SIG-M5 treated with dmso at 0.1 percent for 504 hours (cell line): ENCODE measurements around the gene DCUN1D3.
"Not testable (repeated sequence)": the region's sequence is repeated elsewhere in the genome, so short reads cannot be mapped to it uniquely, and the experiment has no call there.

Experiments
- DNase-seq: peaks from one replicate; lab custom pipeline; 2025; ENCODE audit not compliant: unreplicated experiment; lab: John Stamatoyannopoulos, UW

The DCUN1D3 gene

DNA sequence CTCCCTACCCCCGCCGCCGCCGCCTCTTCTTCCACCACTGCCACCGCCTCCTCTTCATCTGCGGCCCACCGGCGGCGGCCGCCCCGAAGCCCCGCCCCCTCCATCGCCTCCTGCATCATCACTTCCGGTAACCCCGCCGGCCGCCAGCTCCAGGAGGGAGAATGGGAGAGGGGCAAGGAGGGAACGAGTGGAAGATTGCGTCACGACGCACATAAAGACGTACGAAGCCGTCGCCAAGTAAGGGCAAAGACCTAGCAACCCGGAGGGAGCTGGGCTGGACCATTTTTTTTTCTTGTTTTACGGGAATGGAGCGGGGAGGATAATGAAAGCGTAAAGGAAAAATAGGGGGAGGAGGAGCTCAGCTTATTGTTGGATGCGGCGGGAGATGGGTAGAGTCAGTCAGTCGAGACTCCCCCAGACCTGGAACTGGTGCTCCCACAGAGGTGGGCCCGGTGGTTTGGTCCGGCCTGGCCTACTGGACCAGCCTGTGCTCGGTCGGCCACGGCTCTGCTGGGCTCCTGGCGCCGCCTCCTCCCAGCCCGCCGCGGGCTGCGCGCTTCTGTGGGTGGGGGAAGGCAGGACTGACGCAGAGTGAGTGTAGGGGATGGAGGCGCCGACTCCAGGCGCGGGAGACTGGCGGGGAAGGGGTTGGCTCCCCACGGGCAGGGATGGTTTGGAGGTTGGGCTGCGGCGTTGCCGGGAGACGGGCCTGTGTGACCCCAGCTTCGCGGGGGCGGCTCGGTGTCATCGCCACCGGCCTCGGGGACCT is at the start of gene DCUN1D3, which contains the start of gene LYRM1:
Gene DCUN1D3 (minus strand): TSS at position 60 of the 769 bp plus-strand sequence. CDS start 37,820 bp downstream, outside the sequence.
Gene LYRM1 (plus strand): TSS at position 473 of the 769 bp plus-strand sequence. CDS start 14,785 bp downstream, outside the sequence.
- DNase-seq: peak; percentile 95

DNA sequence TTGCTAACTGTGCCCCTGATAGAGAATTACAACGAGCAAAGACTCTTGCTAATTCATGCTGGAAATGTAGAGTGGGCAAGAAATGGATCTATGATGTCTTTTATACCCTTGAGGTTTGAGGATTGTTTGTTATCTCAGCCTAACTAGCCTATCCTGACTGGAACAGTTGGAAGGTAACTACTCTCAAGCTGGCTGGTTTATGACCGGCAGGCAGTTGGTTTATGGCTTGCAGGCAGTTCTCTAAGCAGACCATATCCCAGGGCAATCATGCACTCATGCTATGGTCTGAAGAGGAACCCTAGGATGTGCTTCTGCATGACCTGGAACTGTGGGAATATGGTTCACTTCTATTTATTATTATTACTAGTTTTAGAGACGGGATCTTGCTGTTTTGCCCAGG is 49.5 kb upstream of the DCUN1D3 start:
- no peak for DNase-seq

DNA sequence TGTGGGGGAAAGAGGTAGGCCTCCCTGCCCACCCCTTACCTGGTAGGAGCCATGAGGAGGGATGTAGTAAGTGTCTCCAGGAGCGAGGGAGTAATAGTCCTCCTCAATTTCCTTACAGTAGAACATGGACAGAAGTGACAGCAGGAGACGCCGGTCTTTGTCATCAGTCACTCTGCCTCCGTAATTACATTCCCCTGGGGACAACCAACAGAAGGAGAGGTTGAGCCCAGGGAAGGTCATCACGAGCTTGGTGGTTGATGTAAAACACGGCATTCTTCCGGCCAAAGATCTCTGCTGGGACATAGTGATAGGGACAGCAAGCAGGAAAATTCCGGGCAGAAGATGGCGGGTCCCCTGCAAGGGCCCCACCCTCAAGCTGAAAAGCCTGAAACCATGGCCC is 48.3 kb upstream of the DCUN1D3 start:
- DNase-seq: no peak

DNA sequence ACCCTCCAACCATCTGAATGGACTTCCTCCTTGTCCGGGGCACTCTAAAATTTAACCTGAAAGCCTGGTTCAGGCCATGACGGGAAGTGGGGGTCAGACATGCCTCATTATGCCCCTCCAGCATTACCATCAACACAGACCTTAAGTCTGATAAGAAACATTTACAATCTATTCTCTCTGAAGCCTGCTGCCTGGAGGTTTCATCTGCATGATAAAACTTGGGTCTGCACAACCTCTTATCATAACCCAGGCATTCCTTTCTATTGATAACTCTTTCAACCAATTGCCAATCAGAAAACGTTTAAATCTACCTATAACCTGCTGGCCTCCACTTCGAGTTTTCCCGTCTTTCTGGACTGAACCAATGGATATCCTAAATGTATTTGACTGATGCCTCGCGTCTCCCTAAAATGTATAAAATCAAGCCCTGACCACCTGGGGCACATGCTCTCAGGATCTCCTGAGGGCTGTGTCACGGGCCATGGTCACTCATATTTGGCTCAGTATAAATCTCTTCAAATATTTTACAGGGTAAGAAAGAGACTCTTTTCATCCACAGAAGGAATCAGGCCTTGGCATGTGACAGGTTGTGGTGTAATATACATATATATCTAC is 46.0 kb upstream of the DCUN1D3 start:
- no peak for DNase-seq

DNA sequence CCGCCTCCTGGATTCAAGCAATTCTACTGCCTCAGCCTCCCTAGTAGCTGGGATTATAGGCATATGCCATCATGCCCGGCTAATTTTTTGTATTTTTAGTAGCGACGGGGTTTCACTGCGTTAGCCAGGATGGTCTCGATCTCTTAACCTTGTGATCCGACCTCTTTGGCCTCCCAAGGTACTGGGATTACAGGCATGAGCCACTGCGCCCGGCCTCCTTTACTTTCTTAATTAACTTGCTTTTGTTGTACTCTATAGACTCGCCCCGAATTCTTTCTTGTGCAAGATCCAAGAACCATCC is 45.4 kb upstream of the DCUN1D3 start:
- DNase-seq: not testable (repeated sequence)

- DNase-seq: no peak
Observed at GRCh38 chr16:20944861-20945574, 44.9 kb upstream of the DCUN1D3 start.

DNA sequence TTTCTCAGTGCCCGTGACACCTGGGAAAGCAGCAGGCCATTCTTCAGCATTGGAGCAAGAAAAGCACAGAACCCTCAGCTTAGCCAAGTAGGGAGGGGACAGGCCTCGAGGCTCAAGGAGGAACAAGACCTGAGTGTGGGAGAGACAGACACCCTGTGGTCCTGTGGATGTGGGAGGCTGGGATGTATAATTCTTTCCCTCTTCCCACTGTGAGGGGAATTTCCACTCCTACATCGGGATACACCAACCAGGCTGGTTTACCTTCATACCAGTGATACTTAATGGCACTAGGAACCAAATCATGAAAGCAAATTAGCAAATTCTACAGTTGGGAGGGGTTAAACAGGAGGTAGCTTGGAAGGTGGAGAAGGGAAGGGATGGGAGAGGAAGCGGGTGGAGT is 42.1 kb upstream of the DCUN1D3 start:
- no peak for DNase-seq

DNA sequence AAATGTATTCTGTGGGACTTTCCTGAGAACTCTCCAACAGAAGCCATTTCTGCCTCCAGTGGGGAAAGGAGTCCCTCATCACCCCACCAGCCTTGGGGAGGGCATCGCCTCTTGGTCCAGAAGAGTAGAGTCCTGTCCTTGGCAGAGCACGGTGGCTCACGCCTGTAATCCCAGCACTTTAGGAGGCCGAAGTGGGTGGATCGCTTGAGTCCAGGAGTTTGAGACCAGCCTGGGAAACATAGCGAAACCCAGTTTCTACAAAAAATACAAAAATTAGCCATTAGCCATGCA is 41.4 kb upstream of the DCUN1D3 start:
- DNase-seq: no peak

- DNase-seq: no peak
Observed at GRCh38 chr16:20940871-20941635, 40.9 kb upstream of the DCUN1D3 start.

DNA sequence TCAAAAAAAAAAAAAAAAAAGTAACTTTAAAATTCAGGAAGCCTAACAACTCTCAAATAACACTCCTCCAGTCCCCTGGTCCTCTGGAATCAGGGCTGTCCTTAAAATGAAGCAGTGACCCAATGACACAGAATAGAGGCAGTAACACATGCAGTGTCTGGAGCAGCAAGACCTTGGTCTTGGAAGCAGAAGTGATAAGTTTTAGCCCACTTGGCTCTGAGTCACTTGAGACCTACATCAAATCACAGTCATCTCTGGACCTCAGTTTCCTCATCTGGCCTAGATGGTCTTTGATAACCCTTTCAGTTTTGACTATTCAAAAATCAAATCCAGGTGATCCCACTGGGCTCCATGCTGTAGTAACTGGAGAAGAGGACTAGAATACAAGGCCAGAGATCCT is 39.5 kb upstream of the DCUN1D3 start:
- no peak for DNase-seq

DNA sequence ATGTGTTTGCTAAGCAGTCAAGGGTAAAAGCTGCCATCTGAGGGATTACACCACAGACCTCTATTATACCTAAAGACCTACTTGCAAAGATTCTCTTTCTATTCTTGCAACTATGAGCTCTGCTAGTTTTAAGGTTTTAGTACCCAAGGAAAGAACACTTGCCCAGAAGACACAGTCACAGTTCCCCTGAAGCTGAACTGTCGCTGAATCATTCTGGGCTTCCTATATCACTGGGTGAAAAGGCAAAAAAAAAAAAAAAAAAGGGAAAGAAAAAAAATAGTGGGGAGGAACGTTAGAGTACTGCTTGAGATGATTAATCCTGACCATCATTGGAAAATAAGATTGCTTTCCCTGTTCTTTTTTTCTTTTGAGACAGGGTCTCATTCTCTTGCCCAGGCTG is 38.3 kb upstream of the DCUN1D3 start:
- no peak for DNase-seq

DNA sequence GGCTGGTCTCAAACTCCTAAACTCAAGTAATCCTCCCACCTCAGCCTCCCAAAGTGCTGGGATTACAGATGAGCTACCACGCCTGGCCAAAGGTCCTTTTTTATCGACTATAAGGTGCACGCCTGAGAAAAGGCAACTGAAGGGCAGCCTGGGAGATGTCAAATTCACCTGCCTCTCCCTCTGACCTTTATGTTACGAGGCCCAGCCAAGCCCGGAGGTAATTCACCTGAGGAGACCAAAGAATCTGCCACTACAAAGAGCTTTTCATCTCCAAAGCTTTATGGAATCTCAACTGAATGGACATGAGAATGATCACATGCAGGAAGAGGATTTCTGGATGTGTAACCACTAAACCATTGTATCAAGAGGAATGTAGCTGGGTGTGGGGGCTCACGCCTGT is 37.6 kb upstream of the DCUN1D3 start:
- no peak for DNase-seq

GRCh38 chr16:20933589-20933988 is 33.4 kb upstream of the DCUN1D3 start:
- DNase-seq: no peak

DNA sequence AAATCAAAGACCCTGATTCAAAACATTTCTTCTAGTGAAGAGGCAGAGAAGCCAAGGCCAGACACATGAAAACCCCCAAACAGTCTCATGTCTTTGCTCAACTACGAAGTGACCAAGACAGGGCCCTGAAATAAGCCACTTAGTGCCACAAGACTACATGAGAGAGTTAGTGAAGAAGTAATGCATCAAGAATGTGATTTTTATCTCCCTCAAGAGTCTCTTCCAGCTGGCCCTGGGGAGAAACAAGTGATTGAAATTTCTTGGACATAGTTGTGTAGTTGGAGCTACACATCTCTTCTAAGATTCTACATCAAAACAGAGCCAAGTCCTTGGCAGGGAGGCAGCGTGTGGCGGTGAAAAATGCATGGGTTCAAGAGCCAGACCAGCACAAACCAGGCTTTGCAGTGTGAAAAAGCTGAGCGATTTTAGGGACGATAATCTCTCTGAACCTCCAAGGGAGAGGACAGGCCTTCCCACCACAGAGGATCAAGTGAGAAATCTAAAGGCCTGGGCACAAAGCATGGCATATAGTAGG is 31.0 kb upstream of the DCUN1D3 start:
- no peak for DNase-seq

GRCh38 chr16:20930365-20930690 is 30.2 kb upstream of the DCUN1D3 start:
- no peak for DNase-seq

DNA sequence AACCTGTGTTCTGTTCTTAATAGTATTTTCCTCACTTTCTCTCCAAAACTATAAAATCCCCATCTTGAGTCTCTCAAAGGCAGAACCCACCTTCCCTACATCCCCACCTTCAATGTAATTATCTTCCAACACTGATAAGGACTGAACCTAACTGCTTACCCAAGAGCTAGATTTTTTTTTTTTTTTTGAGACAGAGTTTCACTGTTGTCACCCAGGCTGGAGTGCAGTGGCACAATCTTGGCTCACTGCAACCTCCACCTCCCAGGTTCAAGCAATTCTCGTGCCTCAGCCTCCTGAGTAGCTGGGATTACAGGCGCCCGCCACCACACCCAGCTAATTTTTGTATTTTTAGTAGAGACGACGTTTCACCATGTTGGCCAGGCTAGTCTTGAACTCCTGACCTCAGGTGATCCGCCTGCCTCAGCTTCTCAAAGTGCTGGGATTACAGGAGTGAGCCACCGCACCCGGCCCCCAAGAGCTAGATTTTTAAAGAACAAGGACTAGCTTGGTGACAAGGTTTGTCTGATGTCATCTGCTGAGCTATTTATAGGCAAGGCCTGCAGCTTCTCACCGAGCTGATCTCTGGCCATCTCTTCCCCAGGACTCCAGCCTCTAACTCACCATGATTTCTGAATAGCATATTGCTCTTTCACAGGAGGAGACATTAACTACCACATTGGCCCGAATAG is 29.7 kb upstream of the DCUN1D3 start:
- not testable (repeated sequence) for DNase-seq

- no peak for DNase-seq
Observed at GRCh38 chr16:20928774-20929411, 28.7 kb upstream of the DCUN1D3 start.

- DNase-seq: no peak
Observed at GRCh38 chr16:20925751-20926150, 25.6 kb upstream of the DCUN1D3 start.

DNA sequence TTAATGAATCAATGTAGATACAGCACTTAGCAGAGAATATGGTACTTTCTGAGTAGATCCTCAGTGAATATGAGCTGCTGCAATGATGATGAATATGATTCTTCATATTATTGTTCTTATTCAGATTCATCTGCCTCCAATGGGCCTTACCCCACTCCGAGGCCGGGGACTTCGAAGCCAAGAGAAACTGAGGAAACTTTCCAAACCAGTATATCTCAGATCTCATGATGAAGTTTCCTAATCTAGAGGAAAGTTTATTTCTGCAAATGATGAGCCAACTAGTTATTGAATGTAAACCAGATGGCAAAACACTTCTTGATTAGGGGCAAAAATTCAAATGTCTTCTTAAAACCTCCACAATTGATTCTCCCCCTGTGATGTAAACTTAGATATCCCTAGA is 23.7 kb upstream of the DCUN1D3 start:
- no peak for DNase-seq

- DNase-seq: no peak
Observed at GRCh38 chr16:20920799-20921198, 20.6 kb upstream of the DCUN1D3 start.
